HG03280 (cell line): ENCODE measurements around the gene FOXQ1.

Experiments
- ATAC-seq: cut with Tn5 transposase; IDR thresholded peaks from one replicate; pipeline ENCODE4 v1.9.1; 2021; ENCODE audit warnings: mild to moderate bottlenecking, moderate library complexity; ENCODE audit not compliant: unreplicated experiment

Gene FOXQ1

DNA sequence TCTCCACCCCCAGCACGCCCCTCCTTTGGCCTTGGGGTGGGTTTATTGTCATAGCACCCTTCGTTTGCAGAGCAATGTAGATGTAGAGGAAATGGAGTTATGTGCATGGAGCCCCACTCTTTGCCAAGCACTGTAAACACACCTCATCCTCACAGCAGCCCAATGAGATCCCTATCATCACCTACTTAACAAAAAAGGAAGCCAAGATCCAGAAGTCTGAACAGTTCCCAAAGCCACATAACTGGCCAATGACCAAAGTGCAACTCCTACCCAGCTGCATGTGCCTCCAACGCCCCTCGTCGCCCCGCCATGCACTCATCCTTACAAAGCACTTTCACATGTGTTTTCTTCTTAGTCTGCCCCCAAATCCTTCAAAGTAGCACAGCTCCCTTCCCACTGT, 21.8 kb upstream of the FOXQ1 start:
- no peak for ATAC-seq

DNA sequence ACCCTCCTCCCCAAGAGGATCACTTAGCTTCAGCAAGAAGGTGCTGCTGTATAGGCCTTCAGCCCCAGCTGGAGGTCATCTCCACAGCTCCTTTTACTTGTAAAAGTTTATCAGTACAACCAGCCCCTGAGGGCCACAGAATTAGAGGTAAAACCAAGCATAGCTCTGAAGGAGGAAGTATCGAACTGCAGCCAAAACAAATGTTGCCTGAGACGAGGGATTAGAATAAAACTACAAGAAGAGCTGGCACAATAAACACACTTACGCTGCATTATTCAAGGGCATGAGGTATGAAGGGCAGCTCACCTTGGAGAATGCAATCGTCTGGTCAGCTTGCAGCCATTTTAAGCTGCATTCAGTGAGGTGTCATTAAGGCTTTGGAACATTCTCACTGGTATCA, 21.1 kb upstream of the FOXQ1 start:
- no peak for ATAC-seq

DNA sequence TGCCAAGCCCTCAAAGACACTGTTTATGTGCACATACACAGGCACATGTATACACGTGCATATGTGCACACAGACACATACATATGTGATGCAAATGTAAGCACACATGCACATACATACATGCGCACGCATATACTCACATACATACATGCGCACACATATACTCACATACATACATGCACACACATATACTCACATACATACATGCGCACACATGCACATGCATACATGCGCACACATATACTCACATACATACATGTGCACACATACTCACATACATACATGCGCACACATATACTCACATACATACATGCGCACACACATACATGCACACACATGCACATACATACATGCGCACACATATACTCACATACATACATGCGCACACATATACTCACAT, 20.5 kb upstream of the FOXQ1 start:
- ATAC-seq: no peak

DNA sequence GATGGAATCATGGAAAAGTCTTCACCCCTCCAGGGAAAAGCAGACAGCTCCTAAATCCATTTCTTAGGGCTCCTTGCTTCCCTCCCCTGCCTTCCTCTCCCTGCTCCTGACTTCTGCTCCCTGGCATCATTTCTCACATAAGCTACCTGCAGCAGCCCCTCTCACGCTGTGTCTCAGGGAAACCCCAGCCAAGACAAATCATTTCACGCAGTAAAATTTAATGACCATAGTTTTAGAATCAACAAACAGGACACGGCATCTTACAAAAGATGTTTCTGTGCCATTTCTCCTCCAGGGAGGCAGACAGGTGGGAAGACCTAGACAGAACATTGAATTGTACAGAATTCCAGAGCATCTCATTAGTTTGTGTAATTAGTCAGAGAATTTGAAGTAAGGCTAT, 16.5 kb upstream of the FOXQ1 start:
- no peak for ATAC-seq

DNA sequence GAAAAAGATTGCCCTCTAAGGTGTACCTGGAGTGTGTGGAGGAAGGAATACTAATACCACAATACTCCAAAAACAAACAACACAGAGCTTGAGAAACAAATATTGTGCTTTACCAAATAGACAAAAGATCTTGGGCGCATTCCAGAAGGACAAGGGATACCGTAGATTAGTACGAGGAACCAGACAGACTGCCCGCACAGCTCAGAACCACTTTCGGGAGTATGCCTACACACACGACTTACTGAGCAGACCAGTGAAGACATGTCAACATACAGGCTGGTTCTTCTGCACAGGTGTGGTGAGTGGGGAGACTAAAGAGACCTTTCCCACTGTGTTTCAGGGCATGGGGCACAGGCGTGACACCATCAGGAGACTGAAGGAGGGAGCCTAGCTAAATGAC, 15.8 kb upstream of the FOXQ1 start:
- no peak for ATAC-seq

DNA sequence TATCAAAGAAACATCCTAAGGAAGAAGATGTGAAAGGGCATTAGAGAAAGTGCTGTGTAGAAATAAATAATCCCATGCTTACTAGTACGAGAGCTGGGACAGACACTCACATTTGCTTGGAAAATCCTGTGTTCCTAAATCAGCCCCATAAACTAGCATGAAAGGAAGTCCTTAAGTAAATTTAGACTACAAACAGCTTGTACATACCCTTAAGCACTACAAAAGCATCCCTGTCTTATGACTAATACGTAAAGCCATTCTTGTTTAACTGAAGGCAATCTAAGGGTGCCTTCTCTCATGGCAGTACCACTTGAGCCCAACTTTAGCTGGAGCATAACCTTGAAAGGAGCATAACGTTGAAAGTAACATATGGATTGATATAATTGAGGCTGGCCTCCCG, 15.4 kb upstream of the FOXQ1 start:
- no peak for ATAC-seq

DNA sequence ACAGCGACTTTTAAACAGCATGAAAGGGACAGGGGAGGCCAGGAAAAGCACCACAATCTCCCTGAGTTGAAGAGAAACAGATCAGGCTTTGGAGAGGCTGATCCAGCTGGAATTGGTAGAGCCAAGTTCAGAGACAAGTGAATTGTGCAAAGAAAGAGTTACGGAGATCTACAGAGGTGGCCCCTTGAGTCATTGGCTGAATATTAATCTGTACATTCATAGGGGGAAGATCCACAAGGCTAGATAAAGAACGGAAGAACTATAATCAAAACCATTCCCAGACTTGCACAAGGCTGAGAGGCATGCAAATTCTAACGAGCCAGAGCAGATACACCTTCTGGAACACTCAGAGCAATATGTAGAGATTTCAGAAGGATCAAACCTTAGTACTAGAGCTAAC, 14.2 kb upstream of the FOXQ1 start:
- ATAC-seq: no peak

DNA sequence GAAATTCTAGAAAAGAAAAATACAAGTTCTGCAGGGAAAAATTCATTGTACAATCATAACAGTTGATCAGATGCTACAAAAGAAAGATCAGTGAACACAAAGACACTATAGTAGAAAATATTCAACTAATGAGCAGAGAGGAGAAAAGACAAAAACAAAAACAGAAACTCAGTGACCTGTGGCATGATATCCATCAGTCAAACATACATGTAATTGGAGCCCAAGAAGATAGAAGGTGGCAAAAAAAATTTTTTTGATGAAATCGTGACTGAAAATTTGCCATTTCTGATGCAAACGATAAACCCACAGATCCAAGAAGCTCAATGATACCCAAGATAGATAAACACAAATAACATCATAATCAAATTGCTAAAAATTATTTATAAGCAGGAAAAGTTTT, 13.1 kb upstream of the FOXQ1 start:
- ATAC-seq: no peak

DNA sequence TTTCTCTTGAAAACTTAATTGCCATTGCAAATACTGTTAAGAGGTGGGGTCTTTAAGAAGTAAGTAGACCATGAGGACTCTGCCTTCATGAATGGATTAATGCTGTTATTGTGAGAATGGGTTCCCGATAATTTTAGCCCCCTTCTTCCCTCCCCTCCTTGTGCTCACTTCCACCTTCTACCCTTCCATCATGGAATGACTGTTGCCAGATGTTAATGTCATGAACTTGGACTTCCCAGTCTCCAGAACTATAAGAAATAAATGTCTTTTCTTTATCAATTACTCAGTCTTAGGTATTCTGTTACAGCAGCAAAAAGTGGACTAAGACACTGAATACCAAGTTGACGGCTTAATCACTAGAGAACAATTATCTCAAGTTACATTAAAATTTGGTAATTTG, 5.8 kb upstream of the FOXQ1 start:
- no peak for ATAC-seq

DNA sequence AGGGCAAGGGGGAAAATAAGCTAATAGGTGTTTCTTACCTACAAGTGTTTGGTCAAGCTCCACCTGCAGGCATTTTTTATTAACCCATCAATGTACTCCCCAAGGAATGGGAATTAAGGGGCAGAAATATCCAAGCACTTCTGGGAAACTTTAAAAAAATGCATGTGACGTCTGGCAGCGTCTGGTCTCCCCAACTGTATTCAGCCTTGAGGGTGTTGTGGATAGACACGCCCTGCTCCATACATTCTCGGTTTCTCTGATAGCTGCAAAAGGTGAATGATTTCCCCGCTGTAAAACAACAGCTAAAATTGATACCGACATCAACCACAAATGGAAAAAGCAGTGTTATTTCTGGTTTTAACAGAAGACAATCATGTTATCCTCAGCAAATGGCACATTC, 2.5 kb upstream of the FOXQ1 start:
- ATAC-seq: no peak

DNA sequence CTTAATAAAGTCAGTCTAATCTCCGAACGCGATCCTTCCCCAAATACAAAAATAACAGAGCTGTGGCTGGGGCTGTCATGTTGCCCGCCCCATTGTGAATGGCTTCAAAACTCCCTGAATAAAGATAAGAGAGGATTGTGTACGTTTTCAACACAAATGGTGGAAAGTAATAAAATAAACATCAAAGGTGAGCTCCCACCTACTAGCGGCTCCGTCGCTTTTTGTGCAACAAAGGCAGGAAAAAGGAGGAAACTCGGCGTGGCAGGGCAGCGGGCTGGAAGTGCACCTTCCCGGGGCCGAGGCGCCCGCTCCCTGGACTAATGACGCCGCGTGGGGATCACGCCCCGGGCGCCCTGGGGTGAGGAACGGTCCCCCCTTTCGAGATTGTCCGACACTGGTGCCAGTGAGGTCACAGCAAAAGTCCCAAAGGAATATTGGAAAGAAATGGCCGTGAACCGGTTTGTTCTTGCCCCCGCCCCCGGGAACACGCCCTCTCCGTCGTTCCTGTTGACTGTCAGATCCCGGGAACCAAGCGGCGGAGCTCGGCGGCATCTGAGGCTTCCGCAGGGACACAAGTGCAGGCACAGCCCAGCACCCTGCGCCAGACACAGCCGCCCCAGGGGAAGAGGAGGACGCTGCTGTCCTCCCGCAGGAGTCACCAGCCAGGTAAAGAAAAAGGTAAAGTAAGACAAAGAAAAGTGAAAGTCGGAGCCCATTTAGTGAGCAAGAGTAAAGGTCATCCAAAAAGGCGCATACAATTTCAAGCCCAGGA, 1.1 kb upstream of the FOXQ1 start:
- ATAC-seq: no peak

DNA sequence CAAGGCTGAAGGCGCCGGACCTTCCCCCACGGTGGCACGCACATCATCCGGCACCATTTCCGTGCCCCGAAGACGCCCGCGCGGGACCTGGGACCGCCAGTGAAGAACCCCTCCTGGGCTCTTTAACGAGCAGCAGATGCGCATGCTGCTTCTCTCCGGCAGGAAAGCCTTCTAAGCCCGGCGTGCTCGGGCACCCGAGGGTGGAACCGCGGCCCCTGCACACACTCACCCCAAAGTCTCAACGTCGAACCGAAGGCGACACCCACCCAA, 240 bp downstream of the FOXQ1 start:
- ATAC-seq: no peak

DNA sequence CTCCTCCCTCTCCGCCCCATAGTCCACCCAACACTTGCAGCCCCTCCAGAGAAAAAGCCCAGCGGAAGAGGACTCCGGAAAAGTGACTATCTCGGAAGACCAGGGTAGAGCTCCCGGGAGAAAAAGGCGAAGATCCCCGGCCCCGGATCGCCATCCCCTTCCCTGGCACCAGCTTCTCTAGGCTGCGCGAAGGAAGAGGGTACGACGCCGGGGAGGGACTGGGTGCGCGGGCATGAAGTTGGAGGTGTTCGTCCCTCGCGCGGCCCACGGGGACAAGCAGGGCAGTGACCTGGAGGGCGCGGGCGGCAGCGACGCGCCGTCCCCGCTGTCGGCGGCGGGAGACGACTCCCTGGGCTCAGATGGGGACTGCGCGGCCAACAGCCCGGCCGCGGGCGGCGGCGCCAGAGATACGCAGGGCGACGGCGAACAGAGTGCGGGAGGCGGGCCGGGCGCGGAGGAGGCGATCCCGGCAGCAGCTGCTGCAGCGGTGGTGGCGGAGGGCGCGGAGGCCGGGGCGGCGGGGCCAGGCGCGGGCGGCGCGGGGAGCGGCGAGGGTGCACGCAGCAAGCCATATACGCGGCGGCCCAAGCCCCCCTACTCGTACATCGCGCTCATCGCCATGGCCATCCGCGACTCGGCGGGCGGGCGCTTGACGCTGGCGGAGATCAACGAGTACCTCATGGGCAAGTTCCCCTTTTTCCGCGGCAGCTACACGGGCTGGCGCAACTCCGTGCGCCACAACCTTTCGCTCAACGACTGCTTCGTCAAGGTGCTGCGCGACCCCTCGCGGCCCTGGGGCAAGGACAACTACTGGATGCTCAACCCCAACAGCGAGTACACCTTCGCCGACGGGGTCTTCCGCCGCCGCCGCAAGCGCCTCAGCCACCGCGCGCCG, 822 bp downstream of the FOXQ1 start:
- ATAC-seq: no peak

DNA sequence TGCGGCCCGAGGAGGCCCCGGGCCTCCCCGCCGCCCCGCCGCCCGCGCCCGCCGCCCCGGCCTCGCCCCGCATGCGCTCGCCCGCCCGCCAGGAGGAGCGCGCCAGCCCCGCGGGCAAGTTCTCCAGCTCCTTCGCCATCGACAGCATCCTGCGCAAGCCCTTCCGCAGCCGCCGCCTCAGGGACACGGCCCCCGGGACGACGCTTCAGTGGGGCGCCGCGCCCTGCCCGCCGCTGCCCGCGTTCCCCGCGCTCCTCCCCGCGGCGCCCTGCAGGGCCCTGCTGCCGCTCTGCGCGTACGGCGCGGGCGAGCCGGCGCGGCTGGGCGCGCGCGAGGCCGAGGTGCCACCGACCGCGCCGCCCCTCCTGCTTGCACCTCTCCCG, 1.5 kb downstream of the FOXQ1 start:
- ATAC-seq: no peak

DNA sequence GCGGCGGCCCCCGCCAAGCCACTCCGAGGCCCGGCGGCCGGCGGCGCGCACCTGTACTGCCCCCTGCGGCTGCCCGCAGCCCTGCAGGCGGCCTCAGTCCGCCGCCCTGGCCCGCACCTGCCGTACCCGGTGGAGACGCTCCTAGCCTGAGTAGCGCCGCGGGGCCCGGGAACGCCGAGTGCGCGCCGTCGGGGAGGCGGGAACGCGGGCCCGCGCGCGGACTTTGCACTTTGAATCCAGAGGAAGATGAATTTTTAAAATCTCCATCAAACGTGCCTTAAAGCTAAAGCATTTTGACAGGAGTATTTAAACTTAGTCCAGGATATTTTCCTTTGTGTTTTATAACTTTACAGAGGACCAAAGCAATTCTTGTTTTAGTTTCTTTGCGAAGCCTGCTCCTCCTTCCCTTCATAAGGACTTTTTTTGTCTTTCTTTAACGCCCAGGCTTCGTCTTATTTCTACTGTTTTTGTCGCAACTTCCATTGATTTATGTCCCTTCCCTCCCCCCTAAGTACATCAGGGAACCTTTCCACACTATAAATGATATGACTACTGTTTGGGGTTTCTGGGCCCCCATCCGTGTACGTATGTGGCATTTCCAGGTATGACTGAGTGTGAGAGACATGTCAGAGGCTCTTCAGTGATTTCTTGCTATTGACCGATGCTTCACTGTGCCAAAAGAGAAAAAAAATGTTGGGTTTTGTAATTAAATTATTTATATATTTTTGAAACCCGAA, 2.0 kb downstream of the FOXQ1 start:
- ATAC-seq: no peak

DNA sequence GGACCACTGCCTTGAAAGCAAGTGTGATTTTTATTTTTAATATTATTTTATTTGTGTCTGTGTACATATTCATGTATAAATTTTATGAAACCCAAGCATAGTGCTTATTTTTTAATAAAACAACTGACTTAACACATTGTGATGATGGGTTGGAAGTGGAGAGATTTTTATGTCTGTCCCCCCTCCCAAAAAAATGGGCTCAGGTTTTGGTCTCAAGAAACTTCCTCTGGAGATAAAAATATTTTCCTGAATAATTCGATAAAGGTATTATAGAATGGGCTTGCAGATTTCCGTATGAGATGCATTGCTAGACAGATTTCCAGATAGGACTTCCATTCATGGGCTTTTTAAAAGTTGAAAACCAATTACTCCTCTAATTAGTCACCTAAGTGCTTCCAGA, 2.7 kb downstream of the FOXQ1 start:
- ATAC-seq: no peak

DNA sequence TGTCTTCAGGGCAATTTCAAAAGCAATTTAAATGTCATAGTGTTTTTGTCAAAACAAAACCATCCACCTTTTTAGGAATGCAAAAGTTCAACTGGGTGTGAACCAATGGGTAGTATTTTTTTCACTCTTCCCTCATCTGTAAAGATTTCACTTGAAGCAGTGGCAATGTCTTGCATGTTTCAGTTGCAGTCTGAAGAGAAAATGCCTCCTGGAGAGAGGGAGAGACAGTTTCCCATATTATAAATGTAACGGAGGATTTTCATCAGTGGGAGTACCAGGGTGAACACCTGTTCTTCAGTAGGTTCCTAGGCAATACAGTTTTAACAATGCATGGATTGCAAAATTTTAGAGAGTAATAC, 3.3 kb downstream of the FOXQ1 start:
- ATAC-seq: no peak

DNA sequence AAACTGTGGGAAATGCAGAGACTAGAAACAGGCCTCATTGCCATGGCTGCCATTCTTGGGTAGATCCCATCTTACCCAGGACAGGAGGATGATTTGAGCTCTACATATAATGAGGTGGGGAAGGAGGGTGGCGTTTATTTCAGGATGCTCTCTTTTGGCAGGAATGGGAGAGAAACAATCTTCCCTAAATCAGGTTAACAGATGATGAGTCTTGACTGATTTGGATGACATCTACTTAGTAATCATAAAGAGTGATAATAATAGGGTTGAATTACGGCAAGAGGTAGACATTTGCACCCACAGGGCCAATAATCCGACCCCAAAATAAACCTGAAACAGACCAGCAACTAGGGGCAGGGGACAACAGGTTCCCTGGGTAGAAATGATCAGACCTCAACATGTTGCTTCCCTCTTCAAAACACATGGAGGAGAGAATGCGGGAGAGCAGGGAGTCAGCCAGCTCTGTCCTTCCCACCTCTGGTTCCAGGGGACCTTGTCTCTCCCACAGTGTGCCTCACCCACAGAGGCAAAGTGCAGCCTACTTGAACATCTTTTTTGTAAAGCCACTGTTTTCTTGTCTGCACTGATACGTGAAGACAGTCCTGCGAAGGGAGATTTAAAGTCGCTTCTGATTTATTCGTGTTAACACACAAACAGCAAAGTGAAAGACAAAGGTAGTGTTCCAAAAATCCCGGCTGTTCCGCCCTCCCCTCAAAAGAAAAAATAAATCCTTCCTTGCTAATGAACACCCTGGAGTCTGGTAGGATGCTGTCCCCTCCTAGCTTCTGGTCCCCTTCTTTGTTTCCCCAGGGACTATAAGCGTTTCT, 3.9 kb downstream of the FOXQ1 start:
- no peak for ATAC-seq

DNA sequence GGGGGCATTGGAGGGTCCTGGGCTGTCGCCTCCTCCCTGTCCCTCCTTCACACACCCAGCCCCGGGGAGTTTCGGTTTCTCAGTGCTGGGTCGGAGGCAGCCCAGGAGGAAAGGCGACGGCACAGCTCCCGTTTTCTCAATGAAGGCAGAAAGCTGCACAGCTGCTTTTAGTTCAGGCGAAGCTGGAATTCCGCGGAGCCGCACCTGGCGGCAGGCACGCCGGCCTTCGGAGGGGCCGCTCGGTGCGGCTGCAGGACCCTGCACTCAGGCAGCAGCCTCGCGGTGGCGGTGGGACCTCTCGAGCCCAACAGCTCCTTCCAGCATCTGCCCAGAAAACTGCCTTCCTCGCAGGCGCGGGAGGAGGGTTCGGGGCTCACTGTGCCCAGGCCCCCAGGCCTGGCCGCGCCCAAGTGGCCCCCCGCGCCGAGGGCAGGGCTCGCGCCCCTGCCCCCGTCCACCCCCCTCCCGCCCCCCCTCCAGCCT, 4.6 kb downstream of the FOXQ1 start:
- no peak for ATAC-seq

DNA sequence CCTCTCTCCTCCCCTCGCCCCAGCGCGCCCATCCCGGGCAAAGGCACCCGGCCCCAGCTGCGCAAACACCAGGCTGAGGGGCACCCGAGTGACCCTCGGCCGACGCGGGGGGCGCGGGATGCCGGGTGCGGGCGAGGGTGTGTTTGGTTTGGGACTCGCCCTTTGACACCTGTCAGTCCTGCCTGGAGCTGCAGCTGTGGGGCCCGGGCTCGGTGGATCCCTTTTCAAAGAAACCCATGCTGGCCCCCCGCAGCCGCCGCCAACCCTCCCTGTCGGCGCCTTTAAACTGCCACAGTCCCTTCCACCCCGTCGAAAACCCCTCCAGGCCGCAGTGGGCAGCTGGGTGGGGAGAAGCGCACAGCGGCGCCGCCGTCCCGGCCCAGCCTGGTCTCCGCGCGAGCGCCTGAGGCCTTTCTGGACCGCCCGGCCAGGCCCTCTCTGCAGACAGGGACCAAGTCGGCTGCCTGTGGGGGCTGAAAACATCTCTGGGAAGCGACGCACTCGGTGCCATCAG, 5.5 kb downstream of the FOXQ1 start:
- no peak for ATAC-seq

DNA sequence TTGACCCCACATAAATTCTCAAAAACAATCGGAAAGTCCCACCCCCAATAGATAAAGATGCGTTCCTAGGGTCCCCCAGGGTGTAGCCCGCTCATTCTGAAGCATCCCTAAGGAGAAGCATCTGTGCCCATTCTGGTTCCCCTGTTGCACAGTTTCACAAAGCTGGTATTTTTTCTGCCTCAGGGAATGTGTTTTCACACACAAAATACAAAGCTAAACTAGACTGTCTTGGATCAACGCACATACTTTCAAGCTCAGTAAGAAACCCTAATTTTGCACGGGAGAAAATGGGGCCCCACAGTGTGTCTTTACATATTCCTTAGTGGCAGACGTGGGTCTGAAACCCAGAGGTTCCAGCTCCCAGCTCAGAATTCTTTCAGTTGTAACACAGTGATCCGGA, 6.1 kb downstream of the FOXQ1 start:
- no peak for ATAC-seq
